ENCODE measurements around the gene ARRDC5.
"Not testable (repeated sequence)": the region's sequence is repeated elsewhere in the genome, so short reads cannot be mapped to it uniquely, and the experiment has no call there.

ARRDC5 gene

GRCh38 chr19:4868286-4868834, 34.3 kb downstream of the ARRDC5 start:
- H3K4me1 ChIP-seq (ENCODE audit: control insufficient read depth, insufficient read depth, low read length): peaks cover 13% of the 10 kb centered on the region
- no peak overlapping the region for H3K4me3 ChIP-seq (ENCODE audit: low read length in 2 of 2)
- H3K27me3 ChIP-seq (ENCODE audit: control insufficient read depth in 1 of 2, insufficient read depth in 2 of 2, low read length in 2 of 2): peaks cover 0 to 3% of the 10 kb centered on the region in 2 donors
- H3K36me3 ChIP-seq (ENCODE audit: control insufficient read depth in 2 of 2, insufficient read depth in 2 of 2, low read length in 2 of 2): no peaks in the 10 kb centered on the region
- no peak overlapping the region for H3K9ac ChIP-seq (ENCODE audit: low read length in 2 of 2)
- no peak overlapping the region for H3K27ac ChIP-seq (ENCODE audit: low read length)
- H3K9me3 ChIP-seq (ENCODE audit: control insufficient read depth in 2 of 2, low read length in 2 of 2): no peaks in the 10 kb centered on the region

GRCh38 chr19:4867534-4868285, 35.0 kb downstream of the ARRDC5 start, which contains the start of gene PLIN3:
TSS of gene PLIN3 (minus strand) at chr19:4867667. CDS start at chr19:4861394, 6,273 bp downstream.
- H3K9me3 ChIP-seq (ENCODE audit: control insufficient read depth in 2 of 2, low read length in 2 of 2): no peaks in the 10 kb centered on the region
- H3K27ac ChIP-seq (ENCODE audit: low read length): peak within 1 kb of the TSS; percentile 69
- peaks cover 0 to 3% of the 10 kb centered on the region in 2 donors for H3K27me3 ChIP-seq (ENCODE audit: control insufficient read depth in 1 of 2, insufficient read depth in 2 of 2, low read length in 2 of 2)
- H3K4me3 ChIP-seq (ENCODE audit: low read length in 2 of 2): peak within 1 kb of the TSS; percentile 71 to 80
- peaks cover 13% of the 10 kb centered on the region for H3K4me1 ChIP-seq (ENCODE audit: control insufficient read depth, insufficient read depth, low read length)
- H3K9ac ChIP-seq (ENCODE audit: low read length in 2 of 2): peak within 1 kb of the TSS; percentile 76 to 80
- no peaks in the 10 kb centered on the region for H3K36me3 ChIP-seq (ENCODE audit: control insufficient read depth in 2 of 2, insufficient read depth in 2 of 2, low read length in 2 of 2)

GRCh38 chr19:4866595-4867424, 35.9 kb downstream of the ARRDC5 start:
- Histone ChIP-seq H3K9ac (ENCODE audit: low read length in 2 of 2) (peak overlapping the region; percentile 76 to 80), H3K9me3 (ENCODE audit: control insufficient read depth in 2 of 2, low read length in 2 of 2) (no peaks in the 10 kb centered on the region), H3K27me3 (ENCODE audit: control insufficient read depth in 1 of 2, insufficient read depth in 2 of 2, low read length in 2 of 2) (peaks cover 0 to 2% of the 10 kb centered on the region in 2 donors), H3K4me3 (ENCODE audit: low read length in 2 of 2) (peak overlapping the region; percentile 71 to 80), H3K36me3 (ENCODE audit: control insufficient read depth in 2 of 2, insufficient read depth in 2 of 2, low read length in 2 of 2) (peaks cover 0 to 3% of the 10 kb centered on the region in 2 donors), H3K4me1 (ENCODE audit: control insufficient read depth, insufficient read depth, low read length) (peaks cover 13% of the 10 kb centered on the region), H3K27ac (ENCODE audit: low read length) (peak overlapping the region; percentile 69)

- Histone ChIP-seq H3K9ac (ENCODE audit: low read length in 2 of 2) (no peak overlapping the region), H3K4me1 (ENCODE audit: control insufficient read depth, insufficient read depth, low read length) (no peaks in the 10 kb centered on the region), H3K27me3 (ENCODE audit: control insufficient read depth in 1 of 2, insufficient read depth in 2 of 2, low read length in 2 of 2) (no peaks in the 10 kb centered on the region), H3K4me3 (ENCODE audit: low read length in 2 of 2) (no peak overlapping the region), H3K27ac (ENCODE audit: low read length) (no peak overlapping the region), H3K9me3 (ENCODE audit: control insufficient read depth in 2 of 2, low read length in 2 of 2) (no peaks in the 10 kb centered on the region), H3K36me3 (ENCODE audit: control insufficient read depth in 2 of 2, insufficient read depth in 2 of 2, low read length in 2 of 2) (peaks cover 4 to 15% of the 10 kb centered on the region in 2 donors)
These were observed 41.5 kb downstream of the ARRDC5 start for GRCh38 chr19:4861147-4861546.

- H3K9me3 ChIP-seq (ENCODE audit: control insufficient read depth in 2 of 2, low read length in 2 of 2): no peaks in the 10 kb centered on the region
- H3K27ac ChIP-seq (ENCODE audit: low read length): no peak overlapping the region
- H3K4me1 ChIP-seq (ENCODE audit: control insufficient read depth, insufficient read depth, low read length): no peaks in the 10 kb centered on the region
- no peaks in the 10 kb centered on the region for H3K27me3 ChIP-seq (ENCODE audit: control insufficient read depth in 1 of 2, insufficient read depth in 2 of 2, low read length in 2 of 2)
- H3K9ac ChIP-seq (ENCODE audit: low read length in 2 of 2): no peak overlapping the region
- H3K4me3 ChIP-seq (ENCODE audit: low read length in 2 of 2): no peak overlapping the region
- peaks cover 4 to 18% of the 10 kb centered on the region in 2 donors for H3K36me3 ChIP-seq (ENCODE audit: control insufficient read depth in 2 of 2, insufficient read depth in 2 of 2, low read length in 2 of 2)
These were observed 43.0 kb downstream of the ARRDC5 start for GRCh38 chr19:4859697-4860096.

GRCh38 chr19:4856468-4856867, 46.2 kb downstream of the ARRDC5 start:
- H3K9ac ChIP-seq (ENCODE audit: low read length in 2 of 2); H3K4me3 ChIP-seq (ENCODE audit: low read length in 2 of 2); H3K27me3 ChIP-seq (ENCODE audit: control insufficient read depth in 1 of 2, insufficient read depth in 2 of 2, low read length in 2 of 2); H3K4me1 ChIP-seq (ENCODE audit: control insufficient read depth, insufficient read depth, low read length); H3K27ac ChIP-seq (ENCODE audit: low read length); H3K9me3 ChIP-seq (ENCODE audit: control insufficient read depth in 2 of 2, low read length in 2 of 2): not testable (repeated sequence)
- peaks cover 4 to 15% of the 10 kb centered on the region in 2 donors for H3K36me3 ChIP-seq (ENCODE audit: control insufficient read depth in 2 of 2, insufficient read depth in 2 of 2, low read length in 2 of 2)

- not testable (repeated sequence) for H3K27ac ChIP-seq (ENCODE audit: low read length); H3K4me1 ChIP-seq (ENCODE audit: control insufficient read depth, insufficient read depth, low read length); H3K36me3 ChIP-seq (ENCODE audit: control insufficient read depth in 2 of 2, insufficient read depth in 2 of 2, low read length in 2 of 2); H3K4me3 ChIP-seq (ENCODE audit: low read length in 2 of 2); H3K9me3 ChIP-seq (ENCODE audit: control insufficient read depth in 2 of 2, low read length in 2 of 2); H3K9ac ChIP-seq (ENCODE audit: low read length in 2 of 2); H3K27me3 ChIP-seq (ENCODE audit: control insufficient read depth in 1 of 2, insufficient read depth in 2 of 2, low read length in 2 of 2)
These were observed 49.2 kb downstream of the ARRDC5 start for GRCh38 chr19:4853506-4853905.

GRCh38 chr19:4852484-4852883, 50.2 kb downstream of the ARRDC5 start:
- Histone ChIP-seq H3K9me3 (ENCODE audit: control insufficient read depth in 2 of 2, low read length in 2 of 2) (no peaks in the 10 kb centered on the region), H3K4me3 (ENCODE audit: low read length in 2 of 2) (no peak overlapping the region), H3K36me3 (ENCODE audit: control insufficient read depth in 2 of 2, insufficient read depth in 2 of 2, low read length in 2 of 2) (peaks cover 0 to 8% of the 10 kb centered on the region in 2 donors), H3K27me3 (ENCODE audit: control insufficient read depth in 1 of 2, insufficient read depth in 2 of 2, low read length in 2 of 2) (no peaks in the 10 kb centered on the region), H3K4me1 (ENCODE audit: control insufficient read depth, insufficient read depth, low read length) (no peaks in the 10 kb centered on the region), H3K9ac (ENCODE audit: low read length in 2 of 2) (no peak overlapping the region), H3K27ac (ENCODE audit: low read length) (no peak overlapping the region)

- Histone ChIP-seq H3K4me3 (ENCODE audit: low read length in 2 of 2) (no peak overlapping the region), H3K36me3 (ENCODE audit: control insufficient read depth in 2 of 2, insufficient read depth in 2 of 2, low read length in 2 of 2) (peaks cover 0 to 8% of the 10 kb centered on the region in 2 donors), H3K9ac (ENCODE audit: low read length in 2 of 2) (no peak overlapping the region), H3K27ac (ENCODE audit: low read length) (no peak overlapping the region), H3K9me3 (ENCODE audit: control insufficient read depth in 2 of 2, low read length in 2 of 2) (no peaks in the 10 kb centered on the region), H3K4me1 (ENCODE audit: control insufficient read depth, insufficient read depth, low read length) (no peaks in the 10 kb centered on the region), H3K27me3 (ENCODE audit: control insufficient read depth in 1 of 2, insufficient read depth in 2 of 2, low read length in 2 of 2) (no peaks in the 10 kb centered on the region)
These were observed 51.0 kb downstream of the ARRDC5 start for GRCh38 chr19:4851551-4852290.

- H3K27ac ChIP-seq (ENCODE audit: low read length): no peak overlapping the region
- peaks cover 3 to 7% of the 10 kb centered on the region in 2 donors for H3K36me3 ChIP-seq (ENCODE audit: control insufficient read depth in 2 of 2, insufficient read depth in 2 of 2, low read length in 2 of 2)
- no peak overlapping the region for H3K4me3 ChIP-seq (ENCODE audit: low read length in 2 of 2)
- H3K27me3 ChIP-seq (ENCODE audit: control insufficient read depth in 1 of 2, insufficient read depth in 2 of 2, low read length in 2 of 2): no peaks in the 10 kb centered on the region
- H3K4me1 ChIP-seq (ENCODE audit: control insufficient read depth, insufficient read depth, low read length): peaks cover 3% of the 10 kb centered on the region
- H3K9ac ChIP-seq (ENCODE audit: low read length in 2 of 2): no peak overlapping the region
- H3K9me3 ChIP-seq (ENCODE audit: control insufficient read depth in 2 of 2, low read length in 2 of 2): no peaks in the 10 kb centered on the region
These were observed 53.7 kb downstream of the ARRDC5 start for GRCh38 chr19:4849019-4849418.

Data from stomach smooth muscle (tissue), 2 donors.